Activated T-cell treated with anti-CD3 and anti-CD28 coated beads, Interleukin-2, amount 50 U/mL, for 72 hours (primary cell): ENCODE measurements around the gene MRTO4. TPM values are rescaled to one million over a fixed set of nuclear protein-coding genes. Genes with fewer than 3 reads are reported as not detected.
A peak's percentile ranks its signal among the peaks of the same experiment; 100 is the strongest.

ENCODE experiments used
- ATAC-seq, 2 donors: fragments of 150-1000 bp; cut with Tn5 transposase; replicated peaks in 1 of 2; 2 replicates each; pipeline ENCODE4 v1.10.0; 2021; ENCODE audit warnings: moderate library complexity in 2 of 2, mild to moderate bottlenecking in 1 of 2
- DNase-seq, 2 donors: peaks; one replicate each; pipeline ENCODE4 v3.0.0; 2021 to 2022; ENCODE audit warnings: mixed read lengths in 1 of 2
- H3K27ac Mint-ChIP-seq: one replicate; pipeline ENCODE4 v1.8.0; 2022; ENCODE audit warnings: mild to moderate bottlenecking, moderate library complexity, mixed read lengths
- H3K27me3 Mint-ChIP-seq: one replicate; pipeline ENCODE4 v1.8.0; 2022; ENCODE audit warnings: low read depth, mixed read lengths
- H3K36me3 Mint-ChIP-seq, 2 donors: one replicate each; pipeline ENCODE4 v1.8.0; 2022; ENCODE audit warnings: mixed read lengths in 2 of 2, mild to moderate bottlenecking in 1 of 2; ENCODE audit not compliant: insufficient read depth in 2 of 2
- H3K4me1 Mint-ChIP-seq: one replicate; pipeline ENCODE4 v1.8.0; 2022; ENCODE audit warnings: low read depth, mixed read lengths
- H3K4me3 Mint-ChIP-seq, 2 donors: one replicate each; pipeline ENCODE4 v1.8.0; 2022; ENCODE audit warnings: mild to moderate bottlenecking in 2 of 2, mixed read lengths in 2 of 2, moderate library complexity in 2 of 2
- H3K9me3 Mint-ChIP-seq, 2 donors: one replicate each; pipeline ENCODE4 v1.8.0; 2022; ENCODE audit warnings: mixed read lengths in 2 of 2
- total RNA-seq, 2 donors: library from RNA; stranded (reverse); gene quantifications; one replicate each; pipeline ENCODE4 v1.2.3, GENCODE V29; 2022

The MRTO4 gene
- total RNA-seq, result 10 to 100 TPM; 43.7 to 52.7 TPM

GRCh38 chr1:19251305-19252196 is at the start of gene MRTO4, which contains the start of gene EMC1:
Gene MRTO4 (plus strand): TSS chr1:19251805. CDS start chr1:19251836, 31 bp downstream.
Gene EMC1 (minus strand): TSS chr1:19251524. CDS start chr1:19251509, 15 bp downstream.
- ATAC-seq, result peak; percentile 87 to 96
- peaks cover 5 to 8% of the 10 kb centered on the region in 2 donors for H3K36me3 Mint-ChIP-seq
- no peaks in the 10 kb centered on the region for H3K9me3 Mint-ChIP-seq
- peak within 1 kb of the TSS; percentile 84 to 97 for H3K4me3 Mint-ChIP-seq
- H3K27ac Mint-ChIP-seq, result peak within 1 kb of the TSS; percentile 95
- no peaks in the 10 kb centered on the region for H3K27me3 Mint-ChIP-seq
- peaks cover 53% of the 10 kb centered on the region for H3K4me1 Mint-ChIP-seq
- peak; percentile 95 for DNase-seq

- Mint-ChIP-seq H3K27me3 (no peaks in the 10 kb centered on the region), H3K9me3 (no peaks in the 10 kb centered on the region), H3K4me1 (peaks cover 57% of the 10 kb centered on the region), H3K36me3 (peaks cover 3 to 22% of the 10 kb centered on the region in 2 donors), H3K4me3 (peak overlapping the region; percentile 8 to 42), H3K27ac (peak overlapping the region; percentile 29)
- ATAC-seq (no peak), DNase-seq (no peak)
Observed at GRCh38 chr1:19202396-19202795, 49.2 kb upstream of the MRTO4 start.

- Mint-ChIP-seq H3K4me1 (peaks cover 65% of the 10 kb centered on the region), H3K27ac (no peak overlapping the region), H3K9me3 (no peaks in the 10 kb centered on the region), H3K36me3 (peaks cover 2 to 19% of the 10 kb centered on the region in 2 donors), H3K4me3 (no peak overlapping the region), H3K27me3 (no peaks in the 10 kb centered on the region)
- ATAC-seq (no peak), DNase-seq (no peak)
Observed at GRCh38 chr1:19203440-19203839, 48.2 kb upstream of the MRTO4 start.

- no peaks in the 10 kb centered on the region for H3K9me3 Mint-ChIP-seq
- no peak overlapping the region for H3K27ac Mint-ChIP-seq
- H3K27me3 Mint-ChIP-seq, result no peaks in the 10 kb centered on the region
- H3K4me1 Mint-ChIP-seq, result peaks cover 75% of the 10 kb centered on the region
- peak overlapping the region in 1 of 2 donors; percentile 56 for H3K4me3 Mint-ChIP-seq
- DNase-seq, result no peak
- ATAC-seq, result no peak
- H3K36me3 Mint-ChIP-seq, result peaks cover 2 to 7% of the 10 kb centered on the region in 2 donors
Observed at GRCh38 chr1:19204446-19205266, 46.9 kb upstream of the MRTO4 start.

GRCh38 chr1:19205403-19205802 is 46.2 kb upstream of the MRTO4 start:
- Mint-ChIP-seq H3K36me3 (peaks cover 2 to 6% of the 10 kb centered on the region in 2 donors), H3K4me1 (peaks cover 75% of the 10 kb centered on the region), H3K4me3 (peak overlapping the region; percentile 11 to 56), H3K27ac (peak overlapping the region; percentile 47), H3K9me3 (no peaks in the 10 kb centered on the region), H3K27me3 (no peaks in the 10 kb centered on the region)
- no peak for ATAC-seq
- no peak for DNase-seq

GRCh38 chr1:19205845-19206244 is 45.8 kb upstream of the MRTO4 start:
- DNase-seq, result no peak

GRCh38 chr1:19206947-19207346 is 44.7 kb upstream of the MRTO4 start:
- H3K4me1 Mint-ChIP-seq, result peaks cover 85% of the 10 kb centered on the region
- peaks cover 4 to 6% of the 10 kb centered on the region in 2 donors for H3K36me3 Mint-ChIP-seq
- peak overlapping the region; percentile 1 for H3K27ac Mint-ChIP-seq
- no peaks in the 10 kb centered on the region for H3K27me3 Mint-ChIP-seq
- DNase-seq (no peak), ATAC-seq (no peak)
- H3K9me3 Mint-ChIP-seq, result no peaks in the 10 kb centered on the region
- H3K4me3 Mint-ChIP-seq, result peak overlapping the region; percentile 5 to 30

More at GRCh38 chr1:19205845-19206244, 45.8 kb upstream of the MRTO4 start:
- H3K4me1 Mint-ChIP-seq, result peaks cover 77% of the 10 kb centered on the region
- no peaks in the 10 kb centered on the region for H3K9me3 Mint-ChIP-seq
- H3K27me3 Mint-ChIP-seq, result no peaks in the 10 kb centered on the region
- no peak for ATAC-seq
- peak overlapping the region; percentile 47 for H3K27ac Mint-ChIP-seq
- peaks cover 5 to 6% of the 10 kb centered on the region in 2 donors for H3K36me3 Mint-ChIP-seq
- peak overlapping the region; percentile 11 to 56 for H3K4me3 Mint-ChIP-seq

- Mint-ChIP-seq H3K9me3 (no peaks in the 10 kb centered on the region), H3K27me3 (no peaks in the 10 kb centered on the region), H3K36me3 (peaks cover 6 to 7% of the 10 kb centered on the region in 2 donors), H3K4me1 (peaks cover 85% of the 10 kb centered on the region), H3K4me3 (peak overlapping the region; percentile 92 to 95), H3K27ac (peak overlapping the region; percentile 89)
- DNase-seq, result no peak
- ATAC-seq, result no peak
Observed at GRCh38 chr1:19208710-19209438, 42.7 kb upstream of the MRTO4 start.

GRCh38 chr1:19209439-19209989 is 42.1 kb upstream of the MRTO4 start:
- H3K4me3 Mint-ChIP-seq, result peak overlapping the region; percentile 92 to 95
- peaks cover 83% of the 10 kb centered on the region for H3K4me1 Mint-ChIP-seq
- H3K36me3 Mint-ChIP-seq, result peaks cover 6 to 7% of the 10 kb centered on the region in 2 donors
- no peaks in the 10 kb centered on the region for H3K27me3 Mint-ChIP-seq
- peak overlapping the region; percentile 89 for H3K27ac Mint-ChIP-seq
- ATAC-seq (peak; percentile 65 to 70), DNase-seq (peak; percentile 79)
- H3K9me3 Mint-ChIP-seq, result no peaks in the 10 kb centered on the region

GRCh38 chr1:19209990-19210771 is 41.4 kb upstream of the MRTO4 start, which contains the start of gene UBR4:
Gene UBR4 (minus strand): TSS chr1:19210266. CDS start chr1:19210248, 18 bp downstream.
- peak; percentile 97 to 98 for DNase-seq
- Mint-ChIP-seq H3K27me3 (no peaks in the 10 kb centered on the region), H3K4me3 (peak within 1 kb of the TSS; percentile 92 to 95), H3K9me3 (no peaks in the 10 kb centered on the region), H3K4me1 (peaks cover 77% of the 10 kb centered on the region), H3K27ac (peak within 1 kb of the TSS; percentile 94), H3K36me3 (peaks cover 6 to 8% of the 10 kb centered on the region in 2 donors)
- peak; percentile 88 for ATAC-seq

- Mint-ChIP-seq H3K36me3 (peaks cover 8 to 10% of the 10 kb centered on the region in 2 donors), H3K27ac (peak overlapping the region; percentile 94), H3K4me1 (peaks cover 73% of the 10 kb centered on the region), H3K4me3 (peak overlapping the region; percentile 92 to 95), H3K27me3 (no peaks in the 10 kb centered on the region), H3K9me3 (no peaks in the 10 kb centered on the region)
- ATAC-seq (no peak), DNase-seq (peak in 1 of 2 donors; percentile 9)
Observed at GRCh38 chr1:19210772-19211549, 40.6 kb upstream of the MRTO4 start.
